Peyer's patch (tissue), 4 donors: ENCODE data around the gene L3MBTL1.

Source experiments
- POLR2A ChIP-seq, 2 donors: fragments of 450-650 bp; IDR thresholded peaks; one replicate each; pipeline ENCODE4 v1.5.1; 2017; ENCODE audit warnings: antibody characterized with exemption in 2 of 2, mild to moderate bottlenecking in 2 of 2, moderate library complexity in 2 of 2
- TF ChIP-seq, protein P1 (sequence below), 6 experiments: fragments of 450-650 bp in 4 of 6; fragments of 200-600 bp in 2 of 6; sonication (generic) in 1 of 6; IDR thresholded peaks; one replicate each; pipeline ENCODE4 v1.5.1; 2017 to 2019; ENCODE audit warnings: antibody characterized with exemption in 6 of 6, mild to moderate bottlenecking in 3 of 6, moderate library complexity in 1 of 6

GRCh38 chr20:43514648-43514999, 7.1 kb downstream of the L3MBTL1 start:
- TF ChIP-seq, protein P1, sequence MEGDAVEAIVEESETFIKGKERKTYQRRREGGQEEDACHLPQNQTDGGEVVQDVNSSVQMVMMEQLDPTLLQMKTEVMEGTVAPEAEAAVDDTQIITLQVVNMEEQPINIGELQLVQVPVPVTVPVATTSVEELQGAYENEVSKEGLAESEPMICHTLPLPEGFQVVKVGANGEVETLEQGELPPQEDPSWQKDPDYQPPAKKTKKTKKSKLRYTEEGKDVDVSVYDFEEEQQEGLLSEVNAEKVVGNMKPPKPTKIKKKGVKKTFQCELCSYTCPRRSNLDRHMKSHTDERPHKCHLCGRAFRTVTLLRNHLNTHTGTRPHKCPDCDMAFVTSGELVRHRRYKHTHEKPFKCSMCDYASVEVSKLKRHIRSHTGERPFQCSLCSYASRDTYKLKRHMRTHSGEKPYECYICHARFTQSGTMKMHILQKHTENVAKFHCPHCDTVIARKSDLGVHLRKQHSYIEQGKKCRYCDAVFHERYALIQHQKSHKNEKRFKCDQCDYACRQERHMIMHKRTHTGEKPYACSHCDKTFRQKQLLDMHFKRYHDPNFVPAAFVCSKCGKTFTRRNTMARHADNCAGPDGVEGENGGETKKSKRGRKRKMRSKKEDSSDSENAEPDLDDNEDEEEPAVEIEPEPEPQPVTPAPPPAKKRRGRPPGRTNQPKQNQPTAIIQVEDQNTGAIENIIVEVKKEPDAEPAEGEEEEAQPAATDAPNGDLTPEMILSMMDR (IDR thresholded peaks at IDR 0.05): no peak
- no peak for TF ChIP-seq POLR2A (IDR thresholded peaks at IDR 0.05)
